GM12878 (cell line): Measurements from ENCODE around the gene COL23A1. TPM values are rescaled to one million over a fixed set of nuclear protein-coding genes. Genes with fewer than 3 reads are reported as not detected.

Source experiments
- ATAC-seq: fragments of 200-7000 bp; cut with Tn5 transposase; 3 replicates; pipeline ENCODE4 v1.9.1; 2020; ENCODE audit warnings: mild to moderate bottlenecking, moderate library complexity
- BruUV-seq: library from RNA; stranded (reverse); fragments of 400-500 nt; replicated peaks from 2 replicates; lab custom pipeline; 2021; lab: Mats Ljungman, UMichigan
- CTCF ChIA-PET: fragments of 300-600 bp; sonication (Branson Sonifier 250); formaldehyde crosslinking; extraction: SDS; loops from one replicate; lab custom pipeline; 2021; ENCODE audit warnings: inconsistent platforms; lab: Yijun Ruan, JAX
- POLR2A ChIA-PET: fragments of 350-600 bp; formaldehyde crosslinking; extraction: SDS; loops from one replicate; lab custom pipeline; 2021; ENCODE audit warnings: inconsistent platforms; lab: Charles Lee
- RAD21 ChIA-PET: fragments of 300-600 bp; sonication (Branson Sonifier 250); formaldehyde crosslinking; loops from one replicate; lab custom pipeline; 2023; ENCODE audit warnings: antibody characterized with exemption; ENCODE audit not compliant: unreplicated experiment; lab: Charles Lee
- SMC1A ChIA-PET: fragments of 300-600 bp; sonication (Branson Sonifier 250); formaldehyde crosslinking; loops from one replicate; lab custom pipeline; 2023; ENCODE audit not compliant: unreplicated experiment, uncharacterized antibody; lab: Charles Lee
- DNase-seq: peaks from one replicate; pipeline ENCODE4 v3.0.0-alpha.2; 2011; ENCODE audit warnings: low read depth, low spot score
- FAIRE-seq: peaks from 3 replicates; lab custom pipeline; 2011; peaks lifted over from hg19 to GRCh38; lab: Jason Lieb, UNC
- H2AFZ ChIP-seq: 2 replicates; pipeline ENCODE4 v1.6.0; 2011; ENCODE audit warnings: low read depth, low read length, control low read depth; ENCODE audit not compliant: control insufficient read depth
- H3K27ac ChIP-seq: 2 replicates; pipeline ENCODE4 v1.5.1; 2011; ENCODE audit warnings: control low read depth; ENCODE audit not compliant: control insufficient read depth, insufficient read depth
- H3K27me3 ChIP-seq, 2 experiments: replicated peaks in 1 of 2; 2 replicates each; pipeline versions ENCODE4 v1.6.0 to v1.6.1; 2011; ENCODE audit warnings: low read length in 1 of 2; ENCODE audit not compliant: control insufficient read depth in 2 of 2, insufficient read depth in 2 of 2
- H3K36me3 ChIP-seq, 2 experiments: 2 replicates each; pipeline ENCODE4 v1.5.1; 2011; ENCODE audit warnings: low read length in 1 of 2; ENCODE audit not compliant: control insufficient read depth in 2 of 2, insufficient read depth in 2 of 2
- H3K4me1 ChIP-seq: 2 replicates; pipeline ENCODE4 v1.6.1; 2011; ENCODE audit warnings: mild to moderate bottlenecking, low read length, moderate library complexity, mixed read lengths; ENCODE audit not compliant: control insufficient read depth, insufficient read depth
- H3K4me2 ChIP-seq: 2 replicates; pipeline ENCODE4 v1.6.0; 2011; ENCODE audit warnings: control low read depth; ENCODE audit not compliant: control insufficient read depth, insufficient read depth
- H3K4me3 ChIP-seq: fragments of 200-600 bp; sonication (generic); 2 replicates; pipeline ENCODE4 v1.5.1; 2016
- H3K79me2 ChIP-seq: 2 replicates; pipeline ENCODE4 v1.6.0; 2011; ENCODE audit warnings: low read length; ENCODE audit not compliant: control insufficient read depth, insufficient read depth
- H3K9ac ChIP-seq: 2 replicates; pipeline ENCODE4 v1.8.0; 2011; ENCODE audit warnings: low read length, control low read depth, mixed read lengths; ENCODE audit not compliant: control insufficient read depth, insufficient read depth
- H3K9me3 ChIP-seq: replicated peaks from 3 replicates; pipeline ENCODE4 v1.5.1; 2011; ENCODE audit warnings: mild to moderate bottlenecking, low read length; ENCODE audit not compliant: control insufficient read depth, insufficient read depth
- H4K20me1 ChIP-seq: 2 replicates; pipeline ENCODE4 v1.6.0; 2011; ENCODE audit not compliant: control insufficient read depth, insufficient read depth
- ATF7 ChIP-seq: fragments of 450-650 bp; IDR thresholded peaks from 2 replicates; pipeline ENCODE4 v1.6.1; 2016; ENCODE audit warnings: low read depth, mild to moderate bottlenecking
- BACH1 ChIP-seq: fragments of 450-650 bp; IDR thresholded peaks from 2 replicates; pipeline ENCODE4 v1.6.1; 2017; ENCODE audit warnings: mild to moderate bottlenecking, borderline replicate concordance
- BMI1 ChIP-seq: fragments of 450-650 bp; IDR thresholded peaks from 2 replicates; pipeline ENCODE4 v1.6.1; 2016; ENCODE audit warnings: mild to moderate bottlenecking, moderate library complexity, borderline replicate concordance
- DPF2 ChIP-seq: fragments of 450-650 bp; IDR thresholded peaks from 2 replicates; pipeline ENCODE4 v1.6.1; 2017; ENCODE audit warnings: mild to moderate bottlenecking
- ETV6 ChIP-seq, 2 experiments: fragments of 450-650 bp in 1 of 2; IDR thresholded peaks in 1 of 2; conservative IDR thresholded peaks in 1 of 2; 2 replicates each; pipeline ENCODE4 v1.6.1; 2014; ENCODE audit warnings: antibody characterized with exemption in 1 of 2, borderline replicate concordance in 1 of 2, low read depth in 1 of 2, mild to moderate bottlenecking in 1 of 2, moderate library complexity in 1 of 2
- GABPA ChIP-seq: IDR thresholded peaks from 2 replicates; pipeline ENCODE4 v1.6.1; 2014; ENCODE audit warnings: antibody characterized with exemption, low read depth, mild to moderate bottlenecking, inconsistent platforms
- LARP7 ChIP-seq: fragments of 450-650 bp; IDR thresholded peaks from 2 replicates; pipeline ENCODE4 v1.6.1; 2017; ENCODE audit warnings: mild to moderate bottlenecking
- NR2C1 ChIP-seq: fragments of 450-650 bp; IDR thresholded peaks from 2 replicates; pipeline ENCODE4 v1.6.1; 2017; ENCODE audit warnings: antibody characterized with exemption, mild to moderate bottlenecking, moderate library complexity
- PML ChIP-seq: IDR thresholded peaks from 2 replicates; pipeline ENCODE4 v1.6.1; 2012; ENCODE audit warnings: low read length, inconsistent platforms
- SRF ChIP-seq, 2 experiments: IDR thresholded peaks; 2 replicates each; pipeline ENCODE4 v1.6.1; 2011; ENCODE audit warnings: low read depth in 2 of 2, low read length in 2 of 2, mild to moderate bottlenecking in 1 of 2, moderate library complexity in 1 of 2
- STAT1 ChIP-seq: fragments of 450-650 bp; conservative IDR thresholded peaks from 2 replicates; pipeline ENCODE4 v1.6.1; 2014; ENCODE audit warnings: antibody characterized with exemption, mild to moderate bottlenecking
- SUZ12 ChIP-seq: fragments of 200-600 bp; sonication (generic); IDR thresholded peaks from one replicate; pipeline ENCODE4 v1.6.1; 2018; ENCODE audit warnings: antibody characterized with exemption, mild to moderate bottlenecking; ENCODE audit not compliant: unreplicated experiment
- ZNF217 ChIP-seq: fragments of 450-650 bp; IDR thresholded peaks from 2 replicates; pipeline ENCODE4 v1.6.1; 2017; ENCODE audit warnings: antibody characterized with exemption, mild to moderate bottlenecking
- ZSCAN29 ChIP-seq: fragments of 450-650 bp; IDR thresholded peaks from 2 replicates; pipeline ENCODE4 v1.6.1; 2017; ENCODE audit warnings: mild to moderate bottlenecking, moderate library complexity
- WGBS: methylation state at CpG from one replicate; pipeline ENCODE4 v1.1.6; 2016; ENCODE audit warnings: low lambda C conversion rate; ENCODE audit not compliant: insufficient replicate concordance, insufficient coverage; ENCODE audit errors: missing lambda C conversion rate; 5-methylcytosine and 5-hydroxymethylcytosine counted together
- in situ Hi-C: fragments of 300-500 bp; cut with MboI; formaldehyde crosslinking; loops from 9 replicates; pipeline ENCODE4 v1.14.3; 2018; ENCODE audit warnings: mixed read lengths
- intact Hi-C: fragments of 100-400 bp; cut with micrococcal nuclease; formaldehyde crosslinking; loops from one replicate; pipeline ENCODE4 v1.14.2; 2022; ENCODE audit not compliant: unreplicated experiment
- polyA plus RNA-seq, 11 experiments: library from polyadenylated mRNA; depleted of rRNA in 4 of 11; unstranded in 6 of 11; stranded (reverse) in 5 of 11; fragments of >200 nt; fragmentation: Nextera tagmentation in 4 of 11; fragmentation: Illumina TruSeq in 1 of 11; extraction: Ambion mirVana in 4 of 11; extraction: Trizol in 1 of 11; gene quantifications; 1 replicate in 1 of 11; 2 replicates in 10 of 11; pipeline versions ENCODE4 v1.2.1 to v1.2.3, GENCODE V29; 2011 to 2016; ENCODE audit warnings: inconsistent platforms in 2 of 11, missing spikeins in 2 of 11, low read depth in 1 of 11
- total RNA-seq, 4 experiments: library from RNA; depleted of rRNA in 3 of 4; stranded (reverse); fragments of >200 nt in 3 of 4; fragmentation: Illumina TruSeq in 1 of 4; extraction: Trizol in 1 of 4; gene quantifications; 2 replicates each; pipeline versions ENCODE4 v1.2.1 to v1.2.3, GENCODE V29; 2013 to 2021

Gene COL23A1
- total and polyA plus RNA-seq, 10 of the 15 experiments (the other 5 are each of a cell fraction or from before 2014, with no cell fraction given) = 0.03 to 0.83 (median 0.09) TPM; not detected in 5

DNA sequence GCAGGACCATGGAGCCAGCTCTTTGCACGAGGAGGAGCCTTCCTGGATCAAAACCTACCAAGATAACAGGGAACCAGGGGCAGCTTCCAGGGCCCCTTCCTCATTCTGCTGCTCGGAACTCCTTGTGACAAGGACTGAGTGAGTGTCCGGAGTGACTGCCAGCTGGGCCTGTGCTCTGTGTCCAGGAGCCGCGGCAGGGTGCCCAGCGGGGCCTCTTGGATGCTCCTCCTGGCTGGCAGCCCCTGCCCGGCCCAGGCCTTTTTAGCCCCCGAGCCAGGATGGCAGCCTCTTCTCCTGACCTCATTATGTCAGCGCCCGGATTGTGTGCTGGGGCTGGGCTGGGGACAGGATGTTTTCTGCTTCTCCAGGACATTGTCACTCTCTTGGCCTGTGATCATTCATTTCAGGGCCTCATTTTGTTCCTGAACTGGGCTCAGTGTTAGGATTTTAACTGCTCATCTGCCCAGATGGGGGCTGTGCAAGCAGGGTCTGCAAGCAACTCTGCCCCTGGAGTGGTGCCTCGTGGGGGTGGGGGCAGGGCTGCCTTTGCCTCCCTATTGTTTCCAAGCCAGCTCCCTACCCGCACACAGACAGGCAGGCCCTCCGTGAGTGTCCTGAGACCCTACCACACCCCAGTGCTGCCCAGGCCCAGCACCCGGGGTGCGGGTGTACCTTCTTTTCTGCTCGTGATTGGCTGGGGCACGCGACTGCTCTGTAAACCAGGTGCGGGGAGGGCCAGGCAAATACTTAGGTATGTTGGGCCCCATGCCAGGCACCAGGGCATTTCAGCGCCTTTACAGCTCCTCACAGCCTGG, 161.6 kb downstream of the COL23A1 start:
- Histone ChIP-seq H3K9me3 (no peaks in the 10 kb centered on the region), H2AFZ (no peak overlapping the region), H3K79me2 (no peaks in the 10 kb centered on the region), H3K27ac (no peak overlapping the region), H3K4me3 (no peak overlapping the region), H4K20me1 (no peaks in the 10 kb centered on the region), H3K36me3 (no peaks in the 10 kb centered on the region), H3K4me2 (no peak overlapping the region), H3K27me3 (no peaks in the 10 kb centered on the region; a peak in 1 of 4 replicates), H3K4me1 (no peaks in the 10 kb centered on the region), H3K9ac (no peak overlapping the region)
- ChIA-PET CTCF (no interaction called here), RAD21 (no interaction called here), POLR2A (no interaction called here), SMC1A (no interaction called here)
- WGBS = 64% methylated on average over 20 of the region's 20 CpGs
- DNase-seq = no peak
- intact Hi-C loops (no loop called here), in situ Hi-C loops (no loop called here)
- TF ChIP-seq ZSCAN29 (no peak), BMI1 (no peak), SUZ12 (no peak), ZNF217 (no peak), BACH1 (no peak), GABPA (no peak), ETV6 (conservative IDR thresholded peaks at IDR 0.05 in 1 of 2, IDR thresholded peaks at IDR 0.05 in 1 of 2; ENCODE audit: borderline replicate concordance in 1 of 2, low read depth in 1 of 2) (no peak), DPF2 (no peak), ATF7 (no peak), NR2C1 (no peak), PML (no peak), SRF (IDR thresholded peaks at IDR 0.05; ENCODE audit: low read depth in 2 of 2, low read length in 2 of 2) (no peak), STAT1 (no peak), LARP7 (no peak)
- no peak for ATAC-seq
- BruUV-seq = no TSS peak
- no peak for FAIRE-seq
